Naive thymus-derived CD8-positive, alpha-beta T cell (primary cell): ENCODE measurements around the gene WNK2. TPM values are rescaled to one million over a fixed set of nuclear protein-coding genes. Genes with fewer than 3 reads are reported as not detected.
"Not testable (repeated sequence)": the region's sequence is repeated elsewhere in the genome, so short reads cannot be mapped to it uniquely, and the experiment has no call there.

ENCODE experiments used
- ATAC-seq, 2 donors: fragments of 150-1000 bp; cut with Tn5 transposase in 1 of 2; sonication (Bioruptor Pico), chemical (Tn5 transposase) in 1 of 2; 1 replicate in 1 of 2; 2 replicates in 1 of 2; pipeline ENCODE4 v1.10.0; 2021; ENCODE audit warnings: mild to moderate bottlenecking in 2 of 2, moderate library complexity in 2 of 2
- POLR2A ChIA-PET: fragments of 350-600 bp; sonication (Branson Sonifier 250); formaldehyde crosslinking; loops from one replicate; lab custom pipeline; 2021; ENCODE audit warnings: antibody characterized with exemption; lab: Charles Lee
- DNase-seq, 10 donors: peaks; one replicate each; pipeline versions ENCODE4 v3.0.0 to v3.0.0-alpha.2; 2020 to 2022
- H3K27ac Mint-ChIP-seq, 10 donors: one replicate each; pipeline ENCODE4 v1.8.0; 2020 to 2022; ENCODE audit warnings: mild to moderate bottlenecking in 10 of 10, mixed read lengths in 10 of 10, moderate library complexity in 4 of 10, inconsistent platforms in 1 of 10
- H3K27me3 Mint-ChIP-seq, 5 donors: one replicate each; pipeline ENCODE4 v1.8.0; 2021 to 2022; ENCODE audit warnings: mixed read lengths in 5 of 5
- H3K36me3 Mint-ChIP-seq, 3 donors: one replicate each; pipeline ENCODE4 v1.8.0; 2020 to 2022; ENCODE audit warnings: mixed read lengths in 3 of 3, mild to moderate bottlenecking in 2 of 3, inconsistent platforms in 1 of 3
- H3K4me1 Mint-ChIP-seq, 4 donors: one replicate each; pipeline ENCODE4 v1.8.0; 2021 to 2022; ENCODE audit warnings: mixed read lengths in 4 of 4
- H3K4me3 Mint-ChIP-seq, 10 donors: one replicate each; pipeline ENCODE4 v1.8.0; 2020 to 2022; ENCODE audit warnings: mild to moderate bottlenecking in 10 of 10, mixed read lengths in 10 of 10, moderate library complexity in 6 of 10, inconsistent platforms in 1 of 10
- H3K9me3 Mint-ChIP-seq, 9 donors: one replicate each; pipeline ENCODE4 v1.8.0; 2020 to 2022; ENCODE audit warnings: mixed read lengths in 9 of 9, mild to moderate bottlenecking in 3 of 9, inconsistent platforms in 1 of 9, moderate library complexity in 1 of 9
- polyA plus RNA-seq, 3 donors: library from polyadenylated mRNA; unstranded; fragments of 300-500 nt; fragmentation: Illumina TruSeq; gene quantifications; one replicate each; pipeline ENCODE4 v1.2.3, GENCODE V29; 2021
- total RNA-seq, 8 experiments: library from RNA in 2 of 8; stranded (reverse) in 2 of 8; gene quantifications; one replicate each; pipeline ENCODE4 v1.2.3 and lab custom pipeline; 2021 to 2026

Gene WNK2
- total RNA-seq (under 1 TPM in 1 of 2 experiments, not detected in 1; 0.27 TPM), polyA plus RNA-seq (not detected), total RNA-seq (lab: John Stamatoyannopoulos, UW) (0 to 1.1 (median 0.32) reads per million in 6 experiments)

- DNase-seq (peak in 9 of 10 donors; percentile 9 to 60 (median 42)), ATAC-seq (peak; percentile 77 to 85)
- Mint-ChIP-seq H3K9me3 (no peaks in the 10 kb centered on the region), H3K27ac (peak within 1 kb of the TSS in 2 of 10 donors; percentile 15 to 83), H3K4me3 (peak within 1 kb of the TSS; percentile 61 to 85 (median 78)), H3K36me3 (no peaks in the 10 kb centered on the region), H3K27me3 (peaks cover 8 to 58% (median 32%) of the 10 kb centered on the region in 5 donors), H3K4me1 (peaks cover 4 to 12% (median 9%) of the 10 kb centered on the region in 4 donors)
- POLR2A ChIA-PET, result no interaction called here
These were observed at the start of gene WNK2 for GRCh38 chr9:93183663-93184431. TSS of gene WNK2 (plus strand) at chr9:93184139. CDS start at chr9:93184930, 791 bp downstream.

- DNase-seq (no peak), ATAC-seq (no peak)
- Mint-ChIP-seq H3K27me3 (no peaks in the 10 kb centered on the region), H3K9me3 (no peaks in the 10 kb centered on the region), H3K27ac (peak overlapping the region; percentile 82 to 99 (median 96)), H3K36me3 (no peaks in the 10 kb centered on the region), H3K4me1 (peaks cover 40 to 69% (median 62%) of the 10 kb centered on the region in 4 donors), H3K4me3 (peak overlapping the region; percentile 83 to 92 (median 86))
- POLR2A ChIA-PET, result interaction anchor here (0.8 to 5.7 kb wide), 12 partner anchors 8 to 432 kb away, joined by 3 to 54 read pairs (median 6); partner anchors contain the start of gene CARD19
These were observed 49.0 kb upstream of the WNK2 start for GRCh38 chr9:93134740-93135444.

- H3K27me3 Mint-ChIP-seq, result no peaks in the 10 kb centered on the region
- no peak for DNase-seq
- POLR2A ChIA-PET, result interaction anchor here (0.7 to 5.7 kb wide), 4 partner anchors 7 to 96 kb away, joined by 5 to 54 read pairs (median 30); no protein-coding TSS in a partner anchor
- H3K9me3 Mint-ChIP-seq, result no peaks in the 10 kb centered on the region
- peak overlapping the region in 8 of 10 donors; percentile 12 to 92 (median 30) for H3K4me3 Mint-ChIP-seq
- H3K36me3 Mint-ChIP-seq, result no peaks in the 10 kb centered on the region
- H3K27ac Mint-ChIP-seq, result peak overlapping the region in 8 of 10 donors; percentile 47 to 99 (median 71)
- peaks cover 35 to 69% (median 62%) of the 10 kb centered on the region in 4 donors for H3K4me1 Mint-ChIP-seq
- ATAC-seq, result no peak
These were observed 47.9 kb upstream of the WNK2 start for GRCh38 chr9:93136011-93136440.

- Mint-ChIP-seq H3K9me3 (no peaks in the 10 kb centered on the region), H3K36me3 (no peaks in the 10 kb centered on the region), H3K27ac (peak overlapping the region in 2 of 10 donors; percentile 33 to 85), H3K4me1 (peaks cover 25 to 65% (median 57%) of the 10 kb centered on the region in 4 donors), H3K4me3 (peak overlapping the region in 3 of 10 donors; percentile 3 to 23 (median 13)), H3K27me3 (no peaks in the 10 kb centered on the region)
- DNase-seq, result no peak
- no peak for ATAC-seq
- POLR2A ChIA-PET, result interaction anchor here (0.7 to 5.7 kb wide), 5 partner anchors 12 to 250 kb away, joined by 3 to 54 read pairs (median 4); no protein-coding TSS in a partner anchor
These were observed 46.6 kb upstream of the WNK2 start for GRCh38 chr9:93137362-93137761.

GRCh38 chr9:93138171-93138764 is 45.7 kb upstream of the WNK2 start:
- POLR2A ChIA-PET, result interaction anchor here (0.6 to 5.7 kb wide), 8 partner anchors 9 to 437 kb away, joined by 3 to 54 read pairs (median 4); no protein-coding TSS in a partner anchor
- peaks cover 20 to 65% (median 56%) of the 10 kb centered on the region in 4 donors for H3K4me1 Mint-ChIP-seq
- peak overlapping the region in 2 of 10 donors; percentile 10 to 53 for H3K4me3 Mint-ChIP-seq
- peak overlapping the region in 4 of 10 donors; percentile 37 to 86 (median 70) for H3K27ac Mint-ChIP-seq
- no peak for DNase-seq
- no peaks in the 10 kb centered on the region for H3K9me3 Mint-ChIP-seq
- no peaks in the 10 kb centered on the region for H3K27me3 Mint-ChIP-seq
- no peak for ATAC-seq
- no peaks in the 10 kb centered on the region for H3K36me3 Mint-ChIP-seq

GRCh38 chr9:93139365-93140182 is 44.4 kb upstream of the WNK2 start:
- Mint-ChIP-seq H3K9me3 (no peaks in the 10 kb centered on the region), H3K27me3 (no peaks in the 10 kb centered on the region), H3K4me1 (peaks cover 25 to 75% (median 63%) of the 10 kb centered on the region in 4 donors), H3K4me3 (no peak overlapping the region), H3K27ac (peak overlapping the region in 6 of 10 donors; percentile 25 to 82 (median 38)), H3K36me3 (no peaks in the 10 kb centered on the region)
- POLR2A ChIA-PET, result interaction anchor here (0.9 to 1.5 kb wide), 5 partner anchors 8 to 174 kb away, joined by 3 to 7 read pairs (median 3); no protein-coding TSS in a partner anchor
- DNase-seq, result no peak
- ATAC-seq, result no peak

- H3K4me3 Mint-ChIP-seq, result peak overlapping the region in 5 of 10 donors; percentile 8 to 68 (median 33)
- H3K27ac Mint-ChIP-seq, result peak overlapping the region; percentile 22 to 98 (median 85)
- H3K27me3 Mint-ChIP-seq, result no peaks in the 10 kb centered on the region
- POLR2A ChIA-PET, result interaction anchor here (0.6 to 3.9 kb wide), 11 partner anchors 9 to 91 kb away, joined by 3 to 53 read pairs (median 4); partner anchors contain the start of genes CARD19 and NINJ1
- peak in 1 of 10 donors; percentile 36 for DNase-seq
- H3K9me3 Mint-ChIP-seq, result peaks cover 0 to 5% (median 0%) of the 10 kb centered on the region in 9 donors
- ATAC-seq, result no peak
- H3K36me3 Mint-ChIP-seq, result no peaks in the 10 kb centered on the region
- peaks cover 21 to 80% (median 66%) of the 10 kb centered on the region in 4 donors for H3K4me1 Mint-ChIP-seq
These were observed 42.0 kb upstream of the WNK2 start for GRCh38 chr9:93141771-93142483.

GRCh38 chr9:93143830-93144530 is 40.0 kb upstream of the WNK2 start:
- no peaks in the 10 kb centered on the region for H3K36me3 Mint-ChIP-seq
- peak overlapping the region; percentile 44 to 81 (median 72) for H3K4me3 Mint-ChIP-seq
- H3K9me3 Mint-ChIP-seq, result peaks cover 0 to 9% (median 2%) of the 10 kb centered on the region in 9 donors
- DNase-seq (peak; percentile 48 to 86 (median 75)), ATAC-seq (peak; percentile 97 to 98)
- POLR2A ChIA-PET, result interaction anchor here (0.6 to 3.9 kb wide), 20 partner anchors 9 to 305 kb away, joined by 3 to 53 read pairs (median 4); partner anchors contain the start of genes CARD19 and NINJ1
- no peaks in the 10 kb centered on the region for H3K27me3 Mint-ChIP-seq
- H3K4me1 Mint-ChIP-seq, result peaks cover 18 to 69% (median 55%) of the 10 kb centered on the region in 4 donors
- H3K27ac Mint-ChIP-seq, result peak overlapping the region; percentile 95 to 99 (median 97)

GRCh38 chr9:93146696-93147095 is 37.2 kb upstream of the WNK2 start:
- not testable (repeated sequence) for H3K36me3 Mint-ChIP-seq, H3K27me3 Mint-ChIP-seq, ATAC-seq, H3K9me3 Mint-ChIP-seq, DNase-seq
- H3K4me3 Mint-ChIP-seq, result peak overlapping the region in 1 of 10 donors; percentile 5
- peaks cover 12 to 54% (median 42%) of the 10 kb centered on the region in 4 donors for H3K4me1 Mint-ChIP-seq
- peak overlapping the region; percentile 5 to 87 (median 63) for H3K27ac Mint-ChIP-seq
- POLR2A ChIA-PET, result interaction anchor here (0.9 to 1.9 kb wide), 3 partner anchors 11 to 16 kb away, joined by 3 to 4 read pairs (median 3); partner anchors contain the start of gene NINJ1

GRCh38 chr9:93147632-93148031 is 36.3 kb upstream of the WNK2 start:
- H3K9me3 Mint-ChIP-seq, result peaks cover 0 to 9% (median 2%) of the 10 kb centered on the region in 9 donors
- peaks cover 11 to 47% (median 34%) of the 10 kb centered on the region in 4 donors for H3K4me1 Mint-ChIP-seq
- no peaks in the 10 kb centered on the region for H3K36me3 Mint-ChIP-seq
- H3K27ac Mint-ChIP-seq, result peak overlapping the region in 5 of 10 donors; percentile 15 to 84 (median 73)
- ATAC-seq, result no peak
- DNase-seq, result no peak
- no peak overlapping the region for H3K4me3 Mint-ChIP-seq
- POLR2A ChIA-PET, result no interaction called here
- H3K27me3 Mint-ChIP-seq, result no peaks in the 10 kb centered on the region
